Right lobe of liver (tissue), 6 donors: ENCODE measurements around the gene TNS3. TPM values are rescaled to one million over a fixed set of nuclear protein-coding genes. Genes with fewer than 3 reads are reported as not detected.

Experiments
- ATAC-seq, 4 donors: fragments of 200-7000 bp; cut with Tn5 transposase; one replicate each; pipeline ENCODE4 v1.9.1; 2020; ENCODE audit warnings: mild to moderate bottlenecking in 4 of 4, moderate library complexity in 4 of 4
- DNase-seq, 3 donors: peaks; one replicate each; pipeline ENCODE4 v3.0.0-alpha.2; 2020
- H3K27ac ChIP-seq, 3 donors: fragments of 200-600 bp; one replicate each; pipeline ENCODE4 v1.8.0; 2022
- H3K27me3 ChIP-seq, 2 donors: fragments of 200-600 bp; one replicate each; pipeline ENCODE4 v1.8.0; 2022
- H3K36me3 ChIP-seq, 4 donors: fragments of 200-600 bp; sonication (generic) in 1 of 4; one replicate each; pipeline versions ENCODE4 v1.5.1 to v1.8.0; 2017 to 2022; ENCODE audit warnings: control low read depth in 1 of 4
- H3K4me1 ChIP-seq, 4 donors: fragments of 200-600 bp; sonication (generic) in 1 of 4; one replicate each; pipeline versions ENCODE4 v1.5.1 to v1.8.0; 2017 to 2022; ENCODE audit warnings: control low read depth in 1 of 4
- H3K4me3 ChIP-seq, 3 donors: fragments of 200-600 bp; one replicate each; pipeline ENCODE4 v1.8.0; 2022
- H3K9me3 ChIP-seq, 4 donors: fragments of 200-600 bp; sonication (generic) in 1 of 4; one replicate each; pipeline versions ENCODE4 v1.5.1 to v1.8.0; 2017 to 2022; ENCODE audit warnings: control low read depth in 1 of 4
- CTCF ChIP-seq, 4 donors: fragments of 200-600 bp in 3 of 4; fragments of 450-650 bp in 1 of 4; IDR thresholded peaks; one replicate each; pipeline versions ENCODE4 v1.5.1 to v1.8.0; 2016 to 2022; ENCODE audit warnings: antibody characterized with exemption in 4 of 4, mild to moderate bottlenecking in 2 of 4
- POLR2A ChIP-seq: fragments of 450-650 bp; IDR thresholded peaks from one replicate; pipeline ENCODE4 v1.6.1; 2017; ENCODE audit warnings: antibody characterized with exemption, mild to moderate bottlenecking
- WGBS: methylation state at CpG from one replicate; pipeline ENCODE4 v1.1.6; 2018; ENCODE audit warnings: low coverage, low lambda C conversion rate; ENCODE audit not compliant: insufficient coverage; ENCODE audit errors: missing lambda C conversion rate; 5-methylcytosine and 5-hydroxymethylcytosine counted together
- intact Hi-C, 2 donors: fragments of 100-400 bp; cut with DNase I; formaldehyde crosslinking; loops; one replicate each; pipeline versions ENCODE4 v1.11.2 to v1.14.1; 2022
- total RNA-seq, 6 experiments: library from RNA; depleted of rRNA in 2 of 6; stranded (reverse); fragments of >200 nt in 2 of 6; fragmentation: NEBNext Ultra II Directional in 3 of 6; extraction: Animal tissue kit (Norgen Biotek cat#: 25700) in 3 of 6; gene quantifications; one replicate each; pipeline versions ENCODE4 v1.1.0 to v1.2.4, GENCODE V29; 2016 to 2023
- donor health status: DM: no; HTN: yes; CAD: no.
- donor health status: DM: no; HTN: no; CAD: no.
- donor health status: DM: no; HTN: no; CAD: no.
- donor health status: DM: no; HTN: yes; CAD: no.
- donor health status: DM: no; HTN: yes; CAD: no.

Gene TNS3
- total RNA-seq, 6 experiments from 2014 or later, result 51.2 to 95.0 (median 58.4) TPM

GRCh38 chr7:47310020-47310419 lies 271.9 kb downstream of the TNS3 start:
- no peak for TF ChIP-seq CTCF (IDR thresholded peaks at IDR 0.05)
- TF ChIP-seq POLR2A, result no peak
- H3K4me1 ChIP-seq, result no peaks in the 10 kb centered on the region
- no peak overlapping the region for H3K27ac ChIP-seq
- intact Hi-C loops, result no loop called here
- no peaks in the 10 kb centered on the region for H3K27me3 ChIP-seq
- no peak for DNase-seq
- H3K9me3 ChIP-seq, result no peaks in the 10 kb centered on the region
- no peak overlapping the region for H3K4me3 ChIP-seq
- no peak for ATAC-seq
- H3K36me3 ChIP-seq, result peaks cover 0 to 3% (median 0%) of the 10 kb centered on the region in 4 donors
- WGBS, result 65% methylated on average over 2 of the region's 2 CpGs

- no peak overlapping the region for H3K27ac ChIP-seq
- H3K4me3 ChIP-seq, result no peak overlapping the region
- ATAC-seq (no peak), DNase-seq (no peak)
- intact Hi-C loops, result no loop called here
- H3K27me3 ChIP-seq, result no peaks in the 10 kb centered on the region
- no peaks in the 10 kb centered on the region for H3K4me1 ChIP-seq
- WGBS, result 95% methylated on average over 6 of the region's 6 CpGs
- TF ChIP-seq POLR2A (no peak), CTCF (IDR thresholded peaks at IDR 0.05) (no peak)
- peaks cover 0 to 10% (median 2%) of the 10 kb centered on the region in 4 donors for H3K36me3 ChIP-seq
- H3K9me3 ChIP-seq, result no peaks in the 10 kb centered on the region
These were observed 273.1 kb downstream of the TNS3 start for GRCh38 chr7:47308808-47309207.

DNA sequence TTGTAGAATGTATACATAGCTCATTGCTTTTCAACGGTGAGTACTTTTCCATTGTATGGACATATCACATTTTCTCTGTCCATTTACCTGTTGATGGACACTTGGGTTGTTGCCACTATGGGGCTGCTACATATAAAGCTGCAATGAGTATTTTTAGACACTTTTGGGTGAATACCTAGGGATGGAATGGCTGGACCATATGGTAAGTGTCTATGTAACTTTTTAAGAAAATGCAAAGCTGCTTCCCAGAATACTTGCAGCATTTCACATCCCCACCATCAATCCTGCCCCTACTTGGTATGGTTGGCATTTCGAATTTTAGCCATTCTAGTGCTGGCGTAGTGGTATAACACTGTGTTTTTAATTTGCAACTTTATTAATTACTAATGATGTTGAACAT lies 274.6 kb downstream of the TNS3 start:
- ATAC-seq (no peak), DNase-seq (no peak)
- H3K4me3 ChIP-seq, result no peak overlapping the region
- peaks cover 0 to 24% (median 11%) of the 10 kb centered on the region in 4 donors for H3K36me3 ChIP-seq
- no peaks in the 10 kb centered on the region for H3K27me3 ChIP-seq
- H3K27ac ChIP-seq, result no peak overlapping the region
- WGBS, result 74% methylated on average over 3 of the region's 3 CpGs
- H3K4me1 ChIP-seq, result no peaks in the 10 kb centered on the region
- H3K9me3 ChIP-seq, result no peaks in the 10 kb centered on the region
- no peak for TF ChIP-seq CTCF (IDR thresholded peaks at IDR 0.05)
- no peak for TF ChIP-seq POLR2A
- intact Hi-C loops, result no loop called here

DNA sequence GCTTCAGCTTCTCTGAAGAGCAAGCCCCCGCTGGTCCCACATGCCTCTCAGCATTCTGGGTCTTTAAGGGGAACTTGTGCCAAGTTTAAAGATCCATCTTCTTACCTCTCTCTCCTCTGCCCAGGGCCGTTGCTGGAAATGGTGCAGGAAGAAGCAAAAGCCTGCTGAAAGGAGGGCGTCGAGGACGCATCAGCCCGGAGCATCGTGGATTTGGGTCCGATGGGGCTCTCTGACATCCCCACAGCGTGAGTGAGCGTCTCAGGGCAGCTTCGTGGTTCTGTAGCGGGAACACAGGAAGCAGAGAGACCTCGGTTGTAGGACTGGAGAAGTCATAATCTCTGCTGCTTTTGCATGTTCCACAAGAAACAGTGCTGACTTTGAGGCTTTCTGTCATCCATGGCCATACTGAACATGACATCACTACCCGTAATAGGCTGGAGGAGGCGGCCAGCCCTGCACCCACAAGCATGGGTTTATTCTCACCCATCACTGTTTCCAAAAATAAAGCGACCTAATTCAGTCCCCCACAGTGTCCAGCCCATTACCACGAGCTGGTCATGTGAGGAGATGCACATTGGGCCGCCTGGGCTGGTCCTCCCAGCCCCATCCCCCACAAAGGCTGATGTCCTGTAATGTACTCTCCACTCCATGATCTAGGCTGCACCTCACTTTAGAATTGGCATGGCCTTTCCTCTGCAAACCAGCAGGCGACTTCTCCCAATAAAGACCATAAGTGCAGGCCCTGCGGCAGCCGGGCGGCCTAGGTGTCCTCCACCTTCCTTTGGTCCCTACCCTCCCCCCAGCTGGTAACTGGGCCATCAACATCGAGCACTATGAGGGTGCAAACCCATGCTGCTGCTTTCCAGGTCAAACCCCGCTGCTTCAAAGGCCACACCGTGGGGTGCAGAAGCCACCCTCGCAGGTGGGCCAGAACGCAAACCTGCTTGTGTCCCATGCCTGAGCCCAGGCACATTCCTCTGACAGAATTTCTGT lies 276.9 kb downstream of the TNS3 start:
- Histone ChIP-seq H3K4me1 (no peaks in the 10 kb centered on the region), H3K4me3 (no peak overlapping the region), H3K36me3 (peaks cover 0 to 46% (median 21%) of the 10 kb centered on the region in 4 donors), H3K27ac (no peak overlapping the region), H3K9me3 (no peaks in the 10 kb centered on the region), H3K27me3 (no peaks in the 10 kb centered on the region)
- intact Hi-C loops, result no loop called here
- ATAC-seq (no peak), DNase-seq (no peak)
- 88% methylated on average over 9 of the region's 27 CpGs for WGBS
- TF ChIP-seq POLR2A, result no peak
- TF ChIP-seq CTCF (IDR thresholded peaks at IDR 0.05), result no peak
